Activated CD4-positive, alpha-beta T cell treated with anti-CD3 and anti-CD28 coated beads, Interleukin-2, amount 50 U/mL, for 48 hours (primary cell): ENCODE data around the gene LCP1.
A peak's percentile ranks its signal among the peaks of the same experiment; 100 is the strongest.
"Not testable (repeated sequence)": the region's sequence is repeated elsewhere in the genome, so short reads cannot be mapped to it uniquely, and the experiment has no call there.

ENCODE experiments used
- DNase-seq, 2 experiments: peaks; one replicate each; pipeline ENCODE4 v3.0.0-alpha.2; 2020

The LCP1 gene

DNA sequence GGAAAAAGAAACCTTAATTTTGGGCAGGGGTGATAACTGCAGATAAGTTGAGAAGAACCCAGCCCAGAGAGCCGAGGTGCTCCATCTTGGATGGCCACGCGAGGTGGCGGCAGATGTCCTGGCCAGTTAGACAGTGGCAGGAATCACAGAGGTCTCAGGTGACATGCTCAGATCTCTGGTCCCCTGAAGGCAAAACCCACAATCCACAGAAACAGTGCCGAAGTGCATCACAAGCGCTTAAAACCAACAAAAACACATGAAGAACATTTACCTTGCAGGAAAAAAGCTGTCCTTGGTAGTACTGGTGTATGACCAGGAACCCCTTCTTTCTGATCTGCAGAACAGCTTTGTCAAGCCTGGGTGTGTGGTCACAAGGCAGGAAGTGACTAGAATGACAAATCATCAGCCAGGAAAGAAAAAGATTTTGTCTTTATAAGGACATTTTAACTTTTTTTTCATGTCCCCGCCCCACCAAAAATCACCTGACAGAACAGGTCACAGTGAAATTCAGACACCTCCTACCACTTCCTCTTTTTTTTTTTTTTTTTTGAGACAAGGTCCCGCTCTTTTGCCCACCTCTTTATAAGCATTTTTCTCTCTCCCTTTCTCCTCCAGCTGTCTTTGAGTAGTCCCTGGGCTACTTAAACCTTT lies at the start of gene LCP1:
TSS of gene LCP1 (minus strand) at position 338 of the 651 bp plus-strand sequence. CDS start 22,515 bp downstream, outside the sequence.
- DNase-seq: peak; percentile 64 to 78

DNA sequence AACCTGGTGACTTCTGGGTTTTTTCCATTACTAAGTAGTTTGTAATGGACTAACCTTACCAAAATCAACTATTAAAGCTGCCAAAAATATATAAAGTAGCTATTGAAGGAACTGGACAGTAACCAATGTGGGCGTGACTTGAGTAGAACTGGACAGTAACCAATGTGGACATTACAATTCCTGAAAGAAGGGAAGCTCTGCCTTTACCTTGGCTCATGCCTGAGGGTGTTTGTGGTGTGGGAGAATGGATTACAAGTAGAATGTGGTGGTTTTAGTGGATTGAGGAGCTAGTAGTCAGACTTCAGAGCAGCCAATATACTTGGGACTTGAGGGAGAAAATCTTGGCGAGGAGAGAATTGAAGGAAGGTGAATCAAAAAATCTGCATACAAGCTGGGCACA lies 47.3 kb upstream of the LCP1 start:
- no peak for DNase-seq

DNA sequence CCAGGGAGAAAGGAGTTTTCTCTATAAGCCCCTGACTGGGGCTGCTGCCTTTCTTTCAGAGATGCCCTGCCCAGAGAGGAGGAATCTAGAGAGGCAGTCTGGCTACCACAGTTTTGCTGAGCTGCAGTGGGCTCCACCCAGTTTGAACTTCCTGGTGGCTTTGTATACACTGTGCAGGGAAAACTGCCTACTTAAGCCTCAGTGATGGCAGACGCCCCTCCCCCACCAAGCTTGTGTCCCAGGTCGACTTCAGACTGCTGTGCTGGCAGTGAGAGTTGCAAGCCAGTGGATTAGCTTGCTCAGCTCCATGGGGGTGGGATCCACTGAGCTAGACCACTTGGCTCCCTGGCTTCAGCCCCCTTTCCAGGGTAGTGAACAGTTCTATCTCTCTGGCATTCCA lies 38.3 kb upstream of the LCP1 start:
- DNase-seq: not testable (repeated sequence)

GRCh38 chr13:46214741-46215140 lies 32.8 kb upstream of the LCP1 start:
- DNase-seq: not testable (repeated sequence)

- DNase-seq: no peak
Measured at GRCh38 chr13:46213242-46213641, 31.3 kb upstream of the LCP1 start.

- peak; percentile 84 to 87 for DNase-seq
Measured at GRCh38 chr13:46211483-46212351, 29.7 kb upstream of the LCP1 start, which contains the start of gene LRRC63. TSS of gene LRRC63 (plus strand) at chr13:46211928. CDS start at chr13:46213035, 1,107 bp downstream.

- peak; percentile 10 to 27 for DNase-seq
Measured at GRCh38 chr13:46211116-46211482, 29.1 kb upstream of the LCP1 start.

GRCh38 chr13:46210362-46211083 lies 28.5 kb upstream of the LCP1 start:
- no peak for DNase-seq

DNA sequence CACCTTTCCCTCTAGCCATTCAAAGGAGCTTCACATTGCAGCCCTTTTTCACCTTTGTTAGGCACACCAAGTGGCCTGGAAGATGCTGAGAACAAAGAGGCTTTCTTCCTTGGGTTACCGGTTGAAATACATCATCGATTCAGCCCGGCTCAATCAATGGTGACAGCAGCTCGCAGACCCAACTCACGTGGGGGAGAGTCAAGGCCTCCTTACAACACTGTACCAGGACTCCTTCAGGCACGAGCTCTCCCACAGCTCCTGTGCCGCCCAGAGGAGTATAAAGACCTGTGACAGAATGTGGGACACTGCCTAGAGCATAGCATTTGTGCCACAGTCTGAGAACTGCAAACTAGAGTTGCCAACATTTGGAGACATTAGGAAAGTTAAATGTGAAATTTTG lies 25.9 kb upstream of the LCP1 start:
- DNase-seq: no peak

GRCh38 chr13:46206143-46206542 lies 24.2 kb upstream of the LCP1 start:
- DNase-seq: no peak

GRCh38 chr13:46202966-46203365 lies 21.0 kb upstream of the LCP1 start:
- DNase-seq: no peak

GRCh38 chr13:46202188-46202795 lies 20.3 kb upstream of the LCP1 start:
- no peak for DNase-seq

- no peak for DNase-seq
Measured at GRCh38 chr13:46198696-46199193, 16.8 kb upstream of the LCP1 start.

DNA sequence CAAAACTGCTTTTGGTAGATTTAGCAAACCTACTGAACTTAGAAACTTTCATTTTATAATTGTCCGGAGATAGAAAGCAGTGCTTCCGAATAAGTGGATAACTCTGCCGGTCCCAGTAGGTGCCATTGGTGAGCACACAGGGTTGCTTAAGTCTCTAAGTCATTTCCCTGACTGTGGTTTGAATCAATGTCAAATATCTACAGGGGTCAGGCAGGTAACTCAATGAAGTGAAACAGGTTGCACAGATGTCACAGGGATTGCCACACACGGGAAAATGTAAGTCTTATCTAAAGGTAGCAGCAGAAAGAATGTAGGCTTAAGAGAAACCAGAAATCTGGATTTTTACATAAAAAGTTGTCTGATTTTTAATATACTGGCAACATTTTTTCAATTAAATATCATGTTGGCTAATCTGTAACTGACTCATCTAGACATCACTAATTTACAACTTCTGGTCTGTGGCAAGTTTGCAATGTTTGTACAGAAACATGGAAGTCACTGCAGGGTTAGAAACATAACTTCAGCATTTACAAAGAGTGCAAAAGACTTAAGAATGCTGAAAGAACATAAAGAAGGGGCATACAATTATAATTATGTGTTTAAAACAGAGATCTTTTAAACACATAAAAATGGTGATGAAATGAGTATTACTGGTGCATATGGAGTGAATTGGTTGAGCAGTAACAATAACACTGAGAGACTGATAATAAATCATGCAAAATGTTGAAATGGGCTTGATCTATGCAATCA lies 15.5 kb upstream of the LCP1 start:
- no peak for DNase-seq

DNA sequence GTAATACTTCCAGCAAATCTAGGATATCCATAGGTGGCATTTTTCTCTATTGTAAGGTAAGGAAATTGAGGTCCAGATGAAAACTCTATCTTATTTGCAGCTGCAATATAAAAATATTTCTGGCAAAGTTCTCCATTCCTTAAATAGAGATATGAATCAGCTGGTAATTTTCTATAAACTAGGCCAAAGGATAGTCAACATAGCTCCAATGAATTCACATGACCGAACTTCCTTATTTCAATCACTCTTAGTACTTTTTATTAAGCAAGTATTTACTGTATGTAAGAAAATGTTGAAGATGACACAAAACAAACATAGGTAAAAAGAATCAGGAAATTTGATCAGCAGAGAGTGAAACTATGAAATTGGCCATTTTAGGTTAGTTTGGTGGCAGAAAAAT lies 13.0 kb upstream of the LCP1 start:
- no peak for DNase-seq

- no peak for DNase-seq
Measured at GRCh38 chr13:46192412-46192811, 10.4 kb upstream of the LCP1 start.

DNA sequence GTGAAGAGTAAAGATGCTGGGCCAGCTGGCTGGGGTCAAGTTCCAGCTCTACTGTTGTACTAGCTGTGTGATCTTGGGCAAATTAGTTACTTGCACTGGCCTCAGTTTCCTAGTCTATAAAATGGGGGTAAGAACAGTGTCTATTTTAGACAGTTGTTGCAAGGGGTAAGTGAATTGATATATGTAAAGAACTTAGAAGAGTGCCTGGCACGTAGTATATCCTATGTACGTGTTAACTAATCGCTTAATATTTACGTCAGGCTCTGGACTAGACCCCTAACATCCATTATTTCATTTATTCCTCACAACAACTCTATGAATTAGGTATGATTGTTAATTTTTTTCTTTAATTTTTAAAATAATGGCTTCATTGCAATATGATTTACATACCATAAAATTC lies 3.7 kb upstream of the LCP1 start:
- DNase-seq: no peak

- peak; percentile 82 to 86 for DNase-seq
Measured at GRCh38 chr13:46184277-46184699, 2.3 kb upstream of the LCP1 start.

DNA sequence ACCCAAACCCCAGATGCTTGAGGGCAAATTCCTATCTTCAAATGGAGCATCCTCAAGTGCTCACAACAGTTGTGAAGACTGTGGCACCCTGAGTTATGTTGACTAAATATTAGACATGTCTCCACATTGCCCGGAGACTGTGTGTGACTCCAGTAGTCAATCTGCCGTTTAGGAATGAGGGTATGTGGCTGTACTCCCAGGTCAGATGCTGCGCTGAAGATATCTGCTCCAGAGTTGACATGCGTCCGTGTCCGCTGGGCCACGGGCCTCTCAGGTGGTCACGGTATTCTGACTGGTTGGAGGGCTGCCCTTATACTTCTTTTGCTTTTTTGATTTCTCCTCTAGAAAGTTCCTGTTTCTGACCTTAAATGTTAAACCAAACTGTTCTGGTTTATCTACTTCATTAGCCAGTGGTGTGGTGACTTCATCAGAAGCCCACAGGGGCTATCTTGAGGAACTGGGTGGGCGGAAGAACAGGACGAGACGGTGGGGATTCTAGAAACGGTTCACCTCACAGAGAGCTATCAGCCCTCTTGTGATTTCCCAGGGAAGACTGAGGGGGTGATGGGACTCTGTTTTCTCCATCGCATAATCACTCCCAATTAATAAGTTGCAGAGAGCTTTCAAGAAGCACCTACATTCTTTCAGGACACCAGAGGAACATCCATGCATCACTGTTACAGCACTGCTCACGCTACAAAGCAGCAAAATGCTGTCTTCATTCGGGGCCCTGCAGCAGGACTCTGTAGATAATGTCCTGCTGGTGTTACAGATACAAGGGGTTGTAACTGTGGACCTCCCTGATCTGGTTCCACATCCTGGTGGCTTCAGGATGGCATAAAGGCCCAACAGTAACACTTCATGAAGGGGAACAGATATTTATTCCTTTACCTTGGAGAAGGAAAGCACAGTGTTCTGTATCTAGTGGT lies 1.3 kb upstream of the LCP1 start:
- no peak for DNase-seq

DNA sequence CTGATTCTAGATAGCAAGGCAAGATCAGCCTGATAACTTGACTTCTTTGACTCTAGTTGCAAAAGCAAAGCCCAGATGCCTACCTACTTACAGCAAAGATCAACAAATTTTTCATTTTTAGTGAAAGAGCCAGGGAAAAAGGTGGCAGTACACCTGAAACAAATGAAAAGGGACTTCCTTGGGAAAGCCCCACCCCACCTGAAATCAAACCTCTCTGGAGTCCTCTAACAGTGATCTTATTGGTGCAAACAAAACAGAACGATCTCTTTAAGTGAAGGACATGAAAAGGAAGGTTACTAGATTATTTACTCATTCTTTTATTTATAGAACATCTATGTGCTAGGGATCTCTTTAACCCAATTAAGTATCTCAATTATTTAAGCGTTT lies 507 bp upstream of the LCP1 start:
- no peak for DNase-seq

- no peak for DNase-seq
Measured at GRCh38 chr13:46181377-46181839, 569 bp downstream of the LCP1 start.
